ENCODE measurements around the gene SH3D19. TPM values are rescaled to one million over a fixed set of nuclear protein-coding genes. Genes with fewer than 3 reads are reported as not detected.

Gene SH3D19
- total and polyA plus RNA-seq, 2 of the 4 experiments (the other 2 are of a cell fraction), result 14.4 to 27.2 TPM

DNA sequence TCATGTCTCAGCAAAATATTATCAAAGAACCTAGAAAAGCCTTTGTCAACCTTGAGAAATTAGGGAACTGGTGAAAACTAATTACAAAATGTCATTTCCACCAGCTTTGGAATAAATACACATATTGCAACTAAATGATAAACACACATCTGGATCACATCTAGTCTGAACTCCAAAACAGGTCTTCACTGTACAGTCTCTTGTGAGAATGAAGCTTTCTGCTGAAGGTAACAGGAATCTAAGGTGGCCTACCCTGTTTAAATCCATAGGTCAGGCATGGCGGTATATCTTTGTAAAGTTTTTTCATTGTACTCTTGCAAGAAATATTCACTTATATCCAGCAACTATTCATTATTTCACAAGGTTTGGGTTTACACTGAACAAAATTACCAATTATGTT lies 1.7 kb downstream of the SH3D19 start:
- Histone ChIP-seq H2BK15ac (ENCODE audit: low read depth, low read length) (no peak overlapping the region), H3K9me1 (ENCODE audit: insufficient read depth, low read length) (no peaks in the 10 kb centered on the region), H4K20me1 (ENCODE audit: insufficient read depth, low read length) (no peaks in the 10 kb centered on the region), H4K5ac (ENCODE audit: low read depth, low read length) (no peak overlapping the region), H3K4me3 (ENCODE audit: insufficient read depth, low read depth, low read length) (no peak overlapping the region), H2AK5ac (ENCODE audit: low read depth, low read length) (no peak overlapping the region), H3K9me3 (ENCODE audit: control insufficient read depth, insufficient read depth, low read length) (no peaks in the 10 kb centered on the region), H2BK20ac (ENCODE audit: low read depth, low read length) (no peak overlapping the region), H2BK120ac (ENCODE audit: low read depth, low read length) (no peak overlapping the region), H3K9ac (ENCODE audit: low read depth, low read length) (no peak overlapping the region), H4K8ac (ENCODE audit: low read depth in 2 of 2, low read length in 2 of 2) (no peak overlapping the region), H3K27me3 (ENCODE audit: control insufficient read depth, insufficient read depth, low read length) (no peaks in the 10 kb centered on the region; the same call in 1 of the 2 replicates), H3K23ac (ENCODE audit: low read depth, low read length) (no peak overlapping the region), H3K14ac (replicated peaks; ENCODE audit: low read depth, low read length) (no peak overlapping the region), H2AK9ac (replicated peaks; ENCODE audit: low read depth, low read length, poor library complexity) (no peak overlapping the region), H2AFZ (replicated peaks; ENCODE audit: low read length, poor library complexity) (no peak overlapping the region), H2BK5ac (ENCODE audit: low read depth, low read length, poor library complexity, severe bottlenecking) (no peak overlapping the region), H4K91ac (ENCODE audit: insufficient read depth, low read depth, low read length) (no peak overlapping the region), H3K4me1 (ENCODE audit: control insufficient read depth, insufficient read depth, low read length) (no peaks in the 10 kb centered on the region), H3K4me2 (ENCODE audit: low read depth, low read length) (no peak overlapping the region), H3K18ac (ENCODE audit: low read depth, low read length) (no peak overlapping the region), H3K4ac (ENCODE audit: low read depth, low read length) (no peak overlapping the region), H3K79me1 (ENCODE audit: low read depth in 1 of 2, low read length in 2 of 2) (0 out of 4 replicates have a peak, but pooled peaks cover 0 to 3% of the 10 kb centered on the region in 2 experiments), H3K36me3 (ENCODE audit: control insufficient read depth, insufficient read depth, low read length) (no peaks in the 10 kb centered on the region), H3K56ac (ENCODE audit: extremely low read depth, insufficient read depth, low read length) (no peak overlapping the region), H3K27ac (ENCODE audit: insufficient read depth, low read length) (no peak overlapping the region)
- intact Hi-C loops (cut with micrococcal nuclease), result loop anchor here (10.0 kb wide), 1 partner anchor 149 kb away; no protein-coding TSS in a partner anchor
- in situ Hi-C loops (cut with MboI; ENCODE audit: low sequenced_read_pairs), result no loop called here
- ATAC-seq (ENCODE audit: low read depth), result no peak
- no CpG with 5 or more reads among the region's 1 CpG for WGBS, 2 experiments (ENCODE audit: extremely low coverage in 2 of 2, insufficient read length in 1 of 2)
- dilution Hi-C loops (cut with HindIII; ENCODE audit: low sequenced_read_pairs, unreplicated experiment), result no loop called here
- BruUV-seq (replicated peaks), result no TSS peak
- no peak for DNase-seq
- CTCF ChIA-PET, result no interaction called here
- POLR2A ChIA-PET (ENCODE audit: unreplicated experiment), result no interaction called here
- TF ChIP-seq POLR2A (IDR thresholded peaks at IDR 0.05; ENCODE audit: low read depth, low read length) (no peak), NFE2L2 (IDR thresholded peaks at IDR 0.05; ENCODE audit: low read depth, low read length) (no peak), SMC3 (IDR thresholded peaks at IDR 0.05; ENCODE audit: low read depth, low read length) (no peak), CEBPB (IDR thresholded peaks at IDR 0.05; ENCODE audit: low read depth, low read length) (no peak), RFX5 (IDR thresholded peaks at IDR 0.05; ENCODE audit: low read depth, low read length) (no peak), MAFK (IDR thresholded peaks at IDR 0.05; ENCODE audit: low read depth, low read length) (no peak), CHD1 (IDR thresholded peaks at IDR 0.05; ENCODE audit: low read depth, low read length) (no peak), RAD21 (IDR thresholded peaks at IDR 0.05; ENCODE audit: low read length) (no peak), RCOR1 (IDR thresholded peaks at IDR 0.05; ENCODE audit: insufficient replicate concordance, low read length) (no peak), MXI1 (IDR thresholded peaks at IDR 0.05; ENCODE audit: borderline replicate concordance, low read depth, low read length) (no peak)
- TF ChIP-seq, protein P1, sequence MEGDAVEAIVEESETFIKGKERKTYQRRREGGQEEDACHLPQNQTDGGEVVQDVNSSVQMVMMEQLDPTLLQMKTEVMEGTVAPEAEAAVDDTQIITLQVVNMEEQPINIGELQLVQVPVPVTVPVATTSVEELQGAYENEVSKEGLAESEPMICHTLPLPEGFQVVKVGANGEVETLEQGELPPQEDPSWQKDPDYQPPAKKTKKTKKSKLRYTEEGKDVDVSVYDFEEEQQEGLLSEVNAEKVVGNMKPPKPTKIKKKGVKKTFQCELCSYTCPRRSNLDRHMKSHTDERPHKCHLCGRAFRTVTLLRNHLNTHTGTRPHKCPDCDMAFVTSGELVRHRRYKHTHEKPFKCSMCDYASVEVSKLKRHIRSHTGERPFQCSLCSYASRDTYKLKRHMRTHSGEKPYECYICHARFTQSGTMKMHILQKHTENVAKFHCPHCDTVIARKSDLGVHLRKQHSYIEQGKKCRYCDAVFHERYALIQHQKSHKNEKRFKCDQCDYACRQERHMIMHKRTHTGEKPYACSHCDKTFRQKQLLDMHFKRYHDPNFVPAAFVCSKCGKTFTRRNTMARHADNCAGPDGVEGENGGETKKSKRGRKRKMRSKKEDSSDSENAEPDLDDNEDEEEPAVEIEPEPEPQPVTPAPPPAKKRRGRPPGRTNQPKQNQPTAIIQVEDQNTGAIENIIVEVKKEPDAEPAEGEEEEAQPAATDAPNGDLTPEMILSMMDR (conservative IDR thresholded peaks at IDR 0.05; ENCODE audit: low read depth, low read length), result no peak
- TF ChIP-seq, protein P2, sequence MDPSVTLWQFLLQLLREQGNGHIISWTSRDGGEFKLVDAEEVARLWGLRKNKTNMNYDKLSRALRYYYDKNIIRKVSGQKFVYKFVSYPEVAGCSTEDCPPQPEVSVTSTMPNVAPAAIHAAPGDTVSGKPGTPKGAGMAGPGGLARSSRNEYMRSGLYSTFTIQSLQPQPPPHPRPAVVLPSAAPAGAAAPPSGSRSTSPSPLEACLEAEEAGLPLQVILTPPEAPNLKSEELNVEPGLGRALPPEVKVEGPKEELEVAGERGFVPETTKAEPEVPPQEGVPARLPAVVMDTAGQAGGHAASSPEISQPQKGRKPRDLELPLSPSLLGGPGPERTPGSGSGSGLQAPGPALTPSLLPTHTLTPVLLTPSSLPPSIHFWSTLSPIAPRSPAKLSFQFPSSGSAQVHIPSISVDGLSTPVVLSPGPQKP (IDR thresholded peaks at IDR 0.05; ENCODE audit: borderline replicate concordance, low read depth, low read length), result no peak
